ENCODE measurements around the gene PRDM16. TPM values are rescaled to one million over a fixed set of nuclear protein-coding genes. Genes with fewer than 3 reads are reported as not detected.

The PRDM16 gene
- polyA plus RNA-seq, 1 donor from 2014 or later: 0.21 TPM

DNA sequence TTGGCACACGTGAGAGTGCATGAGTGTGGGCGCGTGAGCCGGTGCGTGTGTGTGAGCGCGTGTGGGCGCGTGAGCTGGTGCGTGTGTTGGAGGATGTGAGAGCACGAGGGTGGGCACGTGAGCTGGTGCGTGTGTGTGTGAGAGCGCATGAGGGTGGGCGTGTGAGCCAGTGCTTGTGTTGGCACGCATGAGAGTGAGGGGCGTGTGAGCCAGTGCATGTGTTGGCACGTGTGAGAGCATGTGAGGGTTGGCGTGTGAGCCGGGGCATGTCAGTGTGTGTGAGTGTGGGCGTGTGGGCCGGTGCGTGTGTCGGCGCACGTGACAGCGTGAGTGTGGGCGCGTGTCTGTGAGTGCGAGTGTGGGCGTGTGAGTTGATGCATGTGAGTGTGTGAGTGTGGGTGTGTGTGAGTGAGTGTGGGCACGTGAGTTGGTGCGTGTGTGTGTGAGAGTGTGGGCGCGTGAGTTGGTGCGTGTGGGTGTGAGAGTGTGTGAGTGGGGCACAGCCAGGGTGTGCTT lies 339.8 kb downstream of the PRDM16 start:
- H3K4me3 ChIP-seq (ENCODE audit: low read length): no peak overlapping the region
- TF ChIP-seq RAD21 (conservative IDR thresholded peaks at IDR 0.05): no peak
- no peak for TF ChIP-seq SMC3 (conservative IDR thresholded peaks at IDR 0.05; ENCODE audit: poor library complexity)
- TF ChIP-seq, protein P1, sequence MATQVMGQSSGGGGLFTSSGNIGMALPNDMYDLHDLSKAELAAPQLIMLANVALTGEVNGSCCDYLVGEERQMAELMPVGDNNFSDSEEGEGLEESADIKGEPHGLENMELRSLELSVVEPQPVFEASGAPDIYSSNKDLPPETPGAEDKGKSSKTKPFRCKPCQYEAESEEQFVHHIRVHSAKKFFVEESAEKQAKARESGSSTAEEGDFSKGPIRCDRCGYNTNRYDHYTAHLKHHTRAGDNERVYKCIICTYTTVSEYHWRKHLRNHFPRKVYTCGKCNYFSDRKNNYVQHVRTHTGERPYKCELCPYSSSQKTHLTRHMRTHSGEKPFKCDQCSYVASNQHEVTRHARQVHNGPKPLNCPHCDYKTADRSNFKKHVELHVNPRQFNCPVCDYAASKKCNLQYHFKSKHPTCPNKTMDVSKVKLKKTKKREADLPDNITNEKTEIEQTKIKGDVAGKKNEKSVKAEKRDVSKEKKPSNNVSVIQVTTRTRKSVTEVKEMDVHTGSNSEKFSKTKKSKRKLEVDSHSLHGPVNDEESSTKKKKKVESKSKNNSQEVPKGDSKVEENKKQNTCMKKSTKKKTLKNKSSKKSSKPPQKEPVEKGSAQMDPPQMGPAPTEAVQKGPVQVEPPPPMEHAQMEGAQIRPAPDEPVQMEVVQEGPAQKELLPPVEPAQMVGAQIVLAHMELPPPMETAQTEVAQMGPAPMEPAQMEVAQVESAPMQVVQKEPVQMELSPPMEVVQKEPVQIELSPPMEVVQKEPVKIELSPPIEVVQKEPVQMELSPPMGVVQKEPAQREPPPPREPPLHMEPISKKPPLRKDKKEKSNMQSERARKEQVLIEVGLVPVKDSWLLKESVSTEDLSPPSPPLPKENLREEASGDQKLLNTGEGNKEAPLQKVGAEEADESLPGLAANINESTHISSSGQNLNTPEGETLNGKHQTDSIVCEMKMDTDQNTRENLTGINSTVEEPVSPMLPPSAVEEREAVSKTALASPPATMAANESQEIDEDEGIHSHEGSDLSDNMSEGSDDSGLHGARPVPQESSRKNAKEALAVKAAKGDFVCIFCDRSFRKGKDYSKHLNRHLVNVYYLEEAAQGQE (IDR thresholded peaks at IDR 0.05; ENCODE audit: borderline replicate concordance): no peak
- TF ChIP-seq TAF1 (IDR thresholded peaks at IDR 0.05; ENCODE audit: low read depth): no peak
- no peak for TF ChIP-seq MXI1 (conservative IDR thresholded peaks at IDR 0.05; ENCODE audit: poor library complexity, severe bottlenecking)
- no peak for TF ChIP-seq EZH2 (IDR thresholded peaks at IDR 0.05; ENCODE audit: borderline replicate concordance, insufficient read depth, low read length, poor library complexity, severe bottlenecking)
- TF ChIP-seq, protein P2, sequence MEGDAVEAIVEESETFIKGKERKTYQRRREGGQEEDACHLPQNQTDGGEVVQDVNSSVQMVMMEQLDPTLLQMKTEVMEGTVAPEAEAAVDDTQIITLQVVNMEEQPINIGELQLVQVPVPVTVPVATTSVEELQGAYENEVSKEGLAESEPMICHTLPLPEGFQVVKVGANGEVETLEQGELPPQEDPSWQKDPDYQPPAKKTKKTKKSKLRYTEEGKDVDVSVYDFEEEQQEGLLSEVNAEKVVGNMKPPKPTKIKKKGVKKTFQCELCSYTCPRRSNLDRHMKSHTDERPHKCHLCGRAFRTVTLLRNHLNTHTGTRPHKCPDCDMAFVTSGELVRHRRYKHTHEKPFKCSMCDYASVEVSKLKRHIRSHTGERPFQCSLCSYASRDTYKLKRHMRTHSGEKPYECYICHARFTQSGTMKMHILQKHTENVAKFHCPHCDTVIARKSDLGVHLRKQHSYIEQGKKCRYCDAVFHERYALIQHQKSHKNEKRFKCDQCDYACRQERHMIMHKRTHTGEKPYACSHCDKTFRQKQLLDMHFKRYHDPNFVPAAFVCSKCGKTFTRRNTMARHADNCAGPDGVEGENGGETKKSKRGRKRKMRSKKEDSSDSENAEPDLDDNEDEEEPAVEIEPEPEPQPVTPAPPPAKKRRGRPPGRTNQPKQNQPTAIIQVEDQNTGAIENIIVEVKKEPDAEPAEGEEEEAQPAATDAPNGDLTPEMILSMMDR (IDR thresholded peaks at IDR 0.05; ENCODE audit: poor library complexity, severe bottlenecking): no peak
- no peak for TF ChIP-seq EP300 (conservative IDR thresholded peaks at IDR 0.05; ENCODE audit: poor library complexity, severe bottlenecking)
- TF ChIP-seq POLR2AphosphoS5 (IDR thresholded peaks at IDR 0.05): no peak
- H3K4me2 ChIP-seq (ENCODE audit: low read length): no peak overlapping the region
- no peaks in the 10 kb centered on the region for H3K36me3 ChIP-seq (ENCODE audit: insufficient read depth, low read length)
- H3K27ac ChIP-seq (ENCODE audit: low read length): no peak overlapping the region
- no peak overlapping the region for H2AFZ ChIP-seq (ENCODE audit: low read depth, low read length)
- no peaks in the 10 kb centered on the region for H4K20me1 ChIP-seq (ENCODE audit: insufficient read depth)
- H3K9ac ChIP-seq (ENCODE audit: low read length): no peak overlapping the region
- H3K9me3 ChIP-seq (ENCODE audit: low read length): no peaks in the 10 kb centered on the region
- no peaks in the 10 kb centered on the region for H3K27me3 ChIP-seq (ENCODE audit: insufficient read depth, low read depth, low read length)
- no peaks in the 10 kb centered on the region for H3F3A ChIP-seq (ENCODE audit: insufficient read depth, low read length, poor library complexity, severe bottlenecking)
- H3K9me2 ChIP-seq (ENCODE audit: insufficient read depth, low read length): no peaks in the 10 kb centered on the region
- no peaks in the 10 kb centered on the region for H3K79me2 ChIP-seq (replicated peaks; ENCODE audit: insufficient read depth, low read length)

DNA sequence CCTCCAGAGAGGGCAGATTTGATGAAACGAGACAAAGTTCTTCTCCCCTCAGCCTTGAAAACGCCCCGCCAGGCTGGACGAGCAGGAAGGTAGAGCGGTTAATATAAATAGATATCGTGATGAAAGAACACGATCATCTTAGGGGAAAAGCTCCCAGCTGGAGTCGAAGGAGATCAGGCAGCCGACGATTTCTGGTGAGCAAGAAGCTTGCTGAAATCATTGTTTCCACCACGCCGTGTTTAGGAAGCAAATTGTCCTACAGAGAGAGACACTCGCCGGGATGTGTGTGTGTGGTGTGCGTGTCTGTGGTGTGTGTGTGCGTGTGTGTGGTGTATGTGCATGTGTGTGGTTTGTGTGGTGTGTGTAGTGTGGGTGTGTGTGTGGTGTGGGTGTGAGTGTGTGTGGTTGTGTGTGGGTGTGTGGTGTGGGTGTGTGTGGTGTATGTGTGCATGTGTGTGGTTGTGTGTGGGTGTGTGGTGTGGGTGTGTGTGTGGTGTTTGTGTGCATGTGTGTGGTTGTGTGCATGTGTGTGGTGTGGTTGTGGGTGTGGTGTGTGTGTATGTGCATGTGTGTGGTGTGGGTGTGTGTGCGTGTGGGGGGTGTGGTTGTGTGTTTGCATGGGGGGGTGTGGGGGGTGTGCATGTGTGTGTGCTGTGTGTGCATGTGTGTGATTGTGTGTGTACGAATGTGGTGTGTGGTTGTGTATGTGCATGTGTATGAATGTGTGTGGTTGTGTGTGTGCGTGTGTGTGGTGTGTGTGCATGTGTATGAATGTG lies 340.6 kb downstream of the PRDM16 start:
- Histone ChIP-seq H3K9me2 (ENCODE audit: insufficient read depth, low read length) (no peaks in the 10 kb centered on the region), H3K36me3 (ENCODE audit: insufficient read depth, low read length) (no peaks in the 10 kb centered on the region), H3K9me3 (ENCODE audit: low read length) (no peaks in the 10 kb centered on the region), H3K9ac (ENCODE audit: low read length) (peak overlapping the region; percentile 1), H4K20me1 (ENCODE audit: insufficient read depth) (no peaks in the 10 kb centered on the region), H3K4me2 (ENCODE audit: low read length) (no peak overlapping the region), H2AFZ (ENCODE audit: low read depth, low read length) (no peak overlapping the region), H3K27ac (ENCODE audit: low read length) (no peak overlapping the region), H3K4me3 (ENCODE audit: low read length) (no peak overlapping the region), H3F3A (ENCODE audit: insufficient read depth, low read length, poor library complexity, severe bottlenecking) (no peaks in the 10 kb centered on the region), H3K27me3 (ENCODE audit: insufficient read depth, low read depth, low read length) (no peaks in the 10 kb centered on the region), H3K79me2 (replicated peaks; ENCODE audit: insufficient read depth, low read length) (no peaks in the 10 kb centered on the region)
- TF ChIP-seq MXI1 (conservative IDR thresholded peaks at IDR 0.05; ENCODE audit: poor library complexity, severe bottlenecking) (no peak), EZH2 (IDR thresholded peaks at IDR 0.05; ENCODE audit: borderline replicate concordance, insufficient read depth, low read length, poor library complexity, severe bottlenecking) (no peak), TAF1 (IDR thresholded peaks at IDR 0.05; ENCODE audit: low read depth) (no peak), EP300 (conservative IDR thresholded peaks at IDR 0.05; ENCODE audit: poor library complexity, severe bottlenecking) (no peak), RAD21 (conservative IDR thresholded peaks at IDR 0.05) (no peak), SMC3 (conservative IDR thresholded peaks at IDR 0.05; ENCODE audit: poor library complexity) (no peak), POLR2AphosphoS5 (IDR thresholded peaks at IDR 0.05) (no peak)
- TF ChIP-seq, protein P1 (IDR thresholded peaks at IDR 0.05; ENCODE audit: borderline replicate concordance): no peak
- TF ChIP-seq, protein P2 (IDR thresholded peaks at IDR 0.05; ENCODE audit: poor library complexity, severe bottlenecking): no peak

All from neural cell (in vitro differentiated cells).